ENCODE data around the gene GLRA1. TPM values are rescaled to one million over a fixed set of nuclear protein-coding genes. Genes with fewer than 3 reads are reported as not detected.

The GLRA1 gene
- polyA plus RNA-seq, 3 donors: not detected

- Histone ChIP-seq H3K27me3 (ENCODE audit: control insufficient read depth in 2 of 2, insufficient read depth in 2 of 2, low read length in 2 of 2) (no peaks in the 10 kb centered on the region), H3K36me3 (replicated peaks in 1 of 2; ENCODE audit: control insufficient read depth in 1 of 2, insufficient read depth in 2 of 2, low read length in 2 of 2) (no peaks in the 10 kb centered on the region), H3K4me3 (replicated peaks in 1 of 3; ENCODE audit: low read depth in 2 of 3, low read length in 3 of 3) (no peak overlapping the region), H3K79me2 (ENCODE audit: insufficient read depth, low read length) (no peaks in the 10 kb centered on the region), H2AFZ (ENCODE audit: insufficient read depth, low read depth, low read length, poor library complexity, severe bottlenecking) (no peak overlapping the region), H3K27ac (ENCODE audit: low read depth in 1 of 2, low read length in 2 of 2) (no peak overlapping the region), H3K4me2 (replicated peaks; ENCODE audit: extremely low read depth, low read length, poor library complexity, severe bottlenecking) (no peak overlapping the region), H3K9ac (ENCODE audit: insufficient read depth, low read length, poor library complexity, severe bottlenecking) (no peak overlapping the region), H4K20me1 (ENCODE audit: insufficient read depth, low read length) (no peaks in the 10 kb centered on the region), H3K4me1 (ENCODE audit: control insufficient read depth in 1 of 2, insufficient read depth in 2 of 2, low read length in 2 of 2) (no peaks in the 10 kb centered on the region), H3K9me3 (replicated peaks in 1 of 2; ENCODE audit: control insufficient read depth in 1 of 2, insufficient read depth in 1 of 2, low read length in 2 of 2) (no peaks in the 10 kb centered on the region)
- intact Hi-C loops (cut with micrococcal nuclease): no loop called here
- H3K9me3 Mint-ChIP-seq: peaks cover 0 to 2% (median 0%) of the 10 kb centered on the region in 7 donors
- H3K27me3 Mint-ChIP-seq (ENCODE audit: low read depth in 3 of 3): peaks cover 0 to 4% (median 2%) of the 10 kb centered on the region in 3 donors
- WGBS (ENCODE audit: insufficient coverage): 100% methylated on average over 2 of the region's 4 CpGs
- TF ChIP-seq CTCF (IDR thresholded peaks at IDR 0.05): no peak
- H3K4me3 Mint-ChIP-seq: no peak overlapping the region
- no peaks in the 10 kb centered on the region for H3K4me1 Mint-ChIP-seq
- DNase-seq: no peak
- H3K27ac Mint-ChIP-seq: no peak overlapping the region
- H3K36me3 Mint-ChIP-seq: no peaks in the 10 kb centered on the region
These were observed 32.3 kb downstream of the GLRA1 start for GRCh38 chr5:151892393-151892792.

GRCh38 chr5:151890299-151890698 is 34.4 kb downstream of the GLRA1 start:
- H3K9ac ChIP-seq (ENCODE audit: insufficient read depth, low read length, poor library complexity, severe bottlenecking): no peak overlapping the region
- H3K27ac ChIP-seq (ENCODE audit: low read depth in 1 of 2, low read length in 2 of 2): no peak overlapping the region
- H3K79me2 ChIP-seq (ENCODE audit: insufficient read depth, low read length): no peaks in the 10 kb centered on the region
- no peak overlapping the region for H3K4me3 ChIP-seq (replicated peaks in 1 of 3; ENCODE audit: low read depth in 2 of 3, low read length in 3 of 3)
- Mint-ChIP-seq H3K27ac (no peak overlapping the region), H3K4me1 (no peaks in the 10 kb centered on the region), H3K4me3 (no peak overlapping the region), H3K36me3 (no peaks in the 10 kb centered on the region), H3K27me3 (ENCODE audit: low read depth in 3 of 3) (peaks cover 3 to 4% (median 3%) of the 10 kb centered on the region in 3 donors), H3K9me3 (peaks cover 0 to 6% (median 0%) of the 10 kb centered on the region in 7 donors)
- DNase-seq: no peak
- no peaks in the 10 kb centered on the region for H3K4me1 ChIP-seq (ENCODE audit: control insufficient read depth in 1 of 2, insufficient read depth in 2 of 2, low read length in 2 of 2)
- H4K20me1 ChIP-seq (ENCODE audit: insufficient read depth, low read length): no peaks in the 10 kb centered on the region
- WGBS (ENCODE audit: insufficient coverage): 54% methylated on average over 3 of the region's 3 CpGs
- no peak overlapping the region for H3K4me2 ChIP-seq (replicated peaks; ENCODE audit: extremely low read depth, low read length, poor library complexity, severe bottlenecking)
- H3K9me3 ChIP-seq (replicated peaks in 1 of 2; ENCODE audit: control insufficient read depth in 1 of 2, insufficient read depth in 1 of 2, low read length in 2 of 2): no peaks in the 10 kb centered on the region
- TF ChIP-seq CTCF (IDR thresholded peaks at IDR 0.05): no peak
- no peaks in the 10 kb centered on the region for H3K27me3 ChIP-seq (ENCODE audit: control insufficient read depth in 2 of 2, insufficient read depth in 2 of 2, low read length in 2 of 2)
- intact Hi-C loops (cut with micrococcal nuclease): no loop called here
- H2AFZ ChIP-seq (ENCODE audit: insufficient read depth, low read depth, low read length, poor library complexity, severe bottlenecking): no peak overlapping the region
- H3K36me3 ChIP-seq (replicated peaks in 1 of 2; ENCODE audit: control insufficient read depth in 1 of 2, insufficient read depth in 2 of 2, low read length in 2 of 2): no peaks in the 10 kb centered on the region
